Hepatocyte (in vitro differentiated cells): Measurements from ENCODE around the gene SCAPER.
"Not testable (repeated sequence)": the region's sequence is repeated elsewhere in the genome, so short reads cannot be mapped to it uniquely, and the experiment has no call there.

ENCODE experiments used
- EZH2 ChIP-seq: fragments of 200-600 bp; sonication (generic); IDR thresholded peaks from 2 replicates; pipeline ENCODE4 v1.6.1; 2016; ENCODE audit warnings: antibody characterized with exemption, mild to moderate bottlenecking, borderline replicate concordance
- EZH2phosphoT487 ChIP-seq: fragments of 200-600 bp; sonication (generic); IDR thresholded peaks from one replicate; pipeline ENCODE4 v1.6.1; 2018; ENCODE audit warnings: antibody characterized with exemption, mild to moderate bottlenecking, low read depth, moderate library complexity; ENCODE audit not compliant: unreplicated experiment, severe bottlenecking
- TF ChIP-seq, protein P1 (sequence below): fragments of 200-600 bp; sonication (generic); IDR thresholded peaks from 2 replicates; pipeline ENCODE4 v1.5.1; 2016; ENCODE audit warnings: antibody characterized with exemption, mild to moderate bottlenecking; ENCODE audit not compliant: poor library complexity

DNA sequence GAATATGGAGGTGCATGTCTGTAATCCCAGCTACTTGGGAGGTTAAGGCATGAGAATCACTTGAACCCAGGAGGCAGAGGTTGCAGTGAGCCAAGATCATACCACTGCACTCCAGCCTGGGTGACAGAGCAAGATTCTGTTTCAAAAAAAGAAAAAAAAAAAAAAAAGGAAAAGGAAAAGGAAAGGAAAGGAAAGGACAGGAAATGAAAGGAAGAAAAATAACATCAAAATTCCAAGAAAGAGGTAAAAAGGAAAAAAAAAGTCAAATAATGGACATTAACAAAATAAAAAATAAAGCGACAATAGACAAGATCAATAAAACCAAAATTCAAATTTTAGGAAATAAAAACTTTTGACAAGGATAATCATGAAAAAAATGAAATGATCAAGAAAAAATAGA, 212.6 kb downstream of the SCAPER start:
- TF ChIP-seq, protein P1, sequence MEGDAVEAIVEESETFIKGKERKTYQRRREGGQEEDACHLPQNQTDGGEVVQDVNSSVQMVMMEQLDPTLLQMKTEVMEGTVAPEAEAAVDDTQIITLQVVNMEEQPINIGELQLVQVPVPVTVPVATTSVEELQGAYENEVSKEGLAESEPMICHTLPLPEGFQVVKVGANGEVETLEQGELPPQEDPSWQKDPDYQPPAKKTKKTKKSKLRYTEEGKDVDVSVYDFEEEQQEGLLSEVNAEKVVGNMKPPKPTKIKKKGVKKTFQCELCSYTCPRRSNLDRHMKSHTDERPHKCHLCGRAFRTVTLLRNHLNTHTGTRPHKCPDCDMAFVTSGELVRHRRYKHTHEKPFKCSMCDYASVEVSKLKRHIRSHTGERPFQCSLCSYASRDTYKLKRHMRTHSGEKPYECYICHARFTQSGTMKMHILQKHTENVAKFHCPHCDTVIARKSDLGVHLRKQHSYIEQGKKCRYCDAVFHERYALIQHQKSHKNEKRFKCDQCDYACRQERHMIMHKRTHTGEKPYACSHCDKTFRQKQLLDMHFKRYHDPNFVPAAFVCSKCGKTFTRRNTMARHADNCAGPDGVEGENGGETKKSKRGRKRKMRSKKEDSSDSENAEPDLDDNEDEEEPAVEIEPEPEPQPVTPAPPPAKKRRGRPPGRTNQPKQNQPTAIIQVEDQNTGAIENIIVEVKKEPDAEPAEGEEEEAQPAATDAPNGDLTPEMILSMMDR = not testable (repeated sequence)
- TF ChIP-seq EZH2, EZH2phosphoT487: not testable (repeated sequence)
